Left ventricle myocardium inferior (tissue), 1 donor: ENCODE data around the gene ERMARD. TPM values are rescaled to one million over a fixed set of nuclear protein-coding genes. Genes with fewer than 3 reads are reported as not detected.

Experiments used
- DNase-seq: peaks from one replicate; pipeline ENCODE4 v3.0.0-alpha.2; 2020
- H3K27ac ChIP-seq: fragments of 200-600 bp; replicated peaks from 2 replicates; pipeline ENCODE4 v1.8.0; 2021
- H3K27me3 ChIP-seq: fragments of 200-600 bp; 2 replicates; pipeline ENCODE4 v1.8.0; 2021; ENCODE audit warnings: low read depth
- H3K36me3 ChIP-seq: fragments of 200-600 bp; 2 replicates; pipeline ENCODE4 v1.8.0; 2021
- H3K4me1 ChIP-seq: fragments of 200-600 bp; 2 replicates; pipeline ENCODE4 v1.8.0; 2021
- H3K4me3 ChIP-seq: fragments of 200-600 bp; 2 replicates; pipeline ENCODE4 v1.8.0; 2021; ENCODE audit warnings: mild to moderate bottlenecking, moderate library complexity
- H3K9me3 ChIP-seq: fragments of 200-600 bp; replicated peaks from 2 replicates; pipeline ENCODE4 v1.8.0; 2021
- intact Hi-C: fragments of 100-400 bp; cut with micrococcal nuclease; formaldehyde crosslinking; loops from one replicate; pipeline ENCODE4 v1.11.0; 2022
- total RNA-seq: library from RNA; stranded (reverse); fragmentation: NEBNext Ultra II Directional; extraction: Animal tissue kit (Norgen Biotek cat#: 25700); gene quantifications from one replicate; pipeline ENCODE4 v1.2.1, GENCODE V29; 2021
- TF ChIP-seq, protein P1 (sequence below): fragments of 200-600 bp; IDR thresholded peaks from 2 replicates; pipeline ENCODE4 v1.8.0; 2021; ENCODE audit warnings: antibody characterized with exemption, mild to moderate bottlenecking, borderline replicate concordance
- donor health status: DM: no; HTN: yes; CAD: no; lungs with severe emphysema.

Gene ERMARD
- total RNA-seq, 1 donor from 2014 or later, result 9.3 TPM

DNA sequence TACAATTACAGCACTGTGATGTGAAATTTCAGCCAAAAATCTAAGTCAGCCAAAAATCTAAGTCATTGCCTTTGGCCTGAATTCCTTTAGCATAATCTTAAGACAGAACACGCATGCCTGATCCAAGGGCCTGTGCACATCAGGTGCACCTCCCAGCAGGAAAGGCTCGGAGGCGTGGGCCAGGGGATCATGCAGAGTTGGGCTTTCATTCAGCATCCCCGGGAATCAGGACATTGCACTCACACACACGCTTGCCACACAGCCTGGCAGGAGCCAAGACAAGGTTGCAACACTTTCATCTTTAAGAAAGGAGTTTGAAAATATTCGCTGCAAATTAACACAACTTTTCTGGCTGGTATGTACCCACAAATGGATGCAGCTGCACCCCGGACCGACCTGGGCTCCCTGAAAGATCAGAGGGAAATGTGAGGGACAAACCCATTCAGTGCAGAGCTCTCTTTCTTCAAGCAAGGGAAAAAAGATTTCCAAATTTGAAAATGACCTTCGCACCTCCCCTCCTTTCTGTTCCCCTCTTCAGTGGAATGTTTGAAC, 48.8 kb downstream of the ERMARD start:
- H3K27me3 ChIP-seq, result peaks cover 70% of the 10 kb centered on the region
- no peak overlapping the region for H3K4me3 ChIP-seq
- no peaks in the 10 kb centered on the region for H3K36me3 ChIP-seq
- TF ChIP-seq, protein P1, sequence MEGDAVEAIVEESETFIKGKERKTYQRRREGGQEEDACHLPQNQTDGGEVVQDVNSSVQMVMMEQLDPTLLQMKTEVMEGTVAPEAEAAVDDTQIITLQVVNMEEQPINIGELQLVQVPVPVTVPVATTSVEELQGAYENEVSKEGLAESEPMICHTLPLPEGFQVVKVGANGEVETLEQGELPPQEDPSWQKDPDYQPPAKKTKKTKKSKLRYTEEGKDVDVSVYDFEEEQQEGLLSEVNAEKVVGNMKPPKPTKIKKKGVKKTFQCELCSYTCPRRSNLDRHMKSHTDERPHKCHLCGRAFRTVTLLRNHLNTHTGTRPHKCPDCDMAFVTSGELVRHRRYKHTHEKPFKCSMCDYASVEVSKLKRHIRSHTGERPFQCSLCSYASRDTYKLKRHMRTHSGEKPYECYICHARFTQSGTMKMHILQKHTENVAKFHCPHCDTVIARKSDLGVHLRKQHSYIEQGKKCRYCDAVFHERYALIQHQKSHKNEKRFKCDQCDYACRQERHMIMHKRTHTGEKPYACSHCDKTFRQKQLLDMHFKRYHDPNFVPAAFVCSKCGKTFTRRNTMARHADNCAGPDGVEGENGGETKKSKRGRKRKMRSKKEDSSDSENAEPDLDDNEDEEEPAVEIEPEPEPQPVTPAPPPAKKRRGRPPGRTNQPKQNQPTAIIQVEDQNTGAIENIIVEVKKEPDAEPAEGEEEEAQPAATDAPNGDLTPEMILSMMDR, result no peak
- H3K27ac ChIP-seq, result no peak overlapping the region
- DNase-seq, result no peak
- intact Hi-C loops, result no loop called here
- H3K9me3 ChIP-seq, result no peaks in the 10 kb centered on the region
- no peaks in the 10 kb centered on the region for H3K4me1 ChIP-seq

DNA sequence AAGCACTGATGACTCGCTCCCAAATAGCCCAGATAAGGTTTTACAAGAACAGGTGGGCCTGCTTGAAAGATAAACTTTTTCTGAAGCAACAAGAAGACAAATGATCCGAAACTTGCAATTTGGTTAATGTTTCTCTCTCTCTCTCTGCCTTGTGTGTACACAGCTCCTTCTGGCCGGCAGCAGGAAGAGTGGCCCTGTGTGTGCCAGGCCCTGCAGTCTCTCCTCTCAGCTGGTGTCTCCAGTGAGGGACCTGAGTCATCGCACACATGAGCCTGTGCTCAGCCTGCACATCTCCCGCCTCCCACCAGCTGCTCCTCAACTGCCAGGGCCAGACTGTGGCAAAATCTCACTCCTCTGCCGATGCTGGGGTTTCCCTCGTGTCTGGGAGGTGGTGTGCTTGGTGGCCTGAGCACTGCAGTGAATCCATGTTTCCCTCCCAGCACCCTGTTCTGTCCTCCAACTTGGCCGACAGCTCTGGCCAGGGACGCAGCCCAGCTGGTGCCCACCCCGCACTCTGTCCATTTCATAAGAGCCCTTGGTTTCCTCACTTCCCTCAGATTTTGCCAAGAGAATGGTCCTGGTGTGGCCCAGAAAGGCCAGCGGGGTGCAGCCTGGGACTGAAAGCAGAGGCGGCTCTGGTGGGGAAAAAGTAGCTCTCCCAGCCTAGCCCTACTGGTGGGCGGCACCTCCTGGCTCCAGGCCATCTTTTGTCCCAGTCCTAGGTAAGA, 49.4 kb downstream of the ERMARD start:
- intact Hi-C loops, result no loop called here
- DNase-seq, result no peak
- Histone ChIP-seq H3K27me3 (peaks cover 74% of the 10 kb centered on the region), H3K27ac (no peak overlapping the region), H3K9me3 (no peaks in the 10 kb centered on the region), H3K36me3 (no peaks in the 10 kb centered on the region), H3K4me3 (no peak overlapping the region), H3K4me1 (no peaks in the 10 kb centered on the region)
- TF ChIP-seq, protein P1, result no peak

DNA sequence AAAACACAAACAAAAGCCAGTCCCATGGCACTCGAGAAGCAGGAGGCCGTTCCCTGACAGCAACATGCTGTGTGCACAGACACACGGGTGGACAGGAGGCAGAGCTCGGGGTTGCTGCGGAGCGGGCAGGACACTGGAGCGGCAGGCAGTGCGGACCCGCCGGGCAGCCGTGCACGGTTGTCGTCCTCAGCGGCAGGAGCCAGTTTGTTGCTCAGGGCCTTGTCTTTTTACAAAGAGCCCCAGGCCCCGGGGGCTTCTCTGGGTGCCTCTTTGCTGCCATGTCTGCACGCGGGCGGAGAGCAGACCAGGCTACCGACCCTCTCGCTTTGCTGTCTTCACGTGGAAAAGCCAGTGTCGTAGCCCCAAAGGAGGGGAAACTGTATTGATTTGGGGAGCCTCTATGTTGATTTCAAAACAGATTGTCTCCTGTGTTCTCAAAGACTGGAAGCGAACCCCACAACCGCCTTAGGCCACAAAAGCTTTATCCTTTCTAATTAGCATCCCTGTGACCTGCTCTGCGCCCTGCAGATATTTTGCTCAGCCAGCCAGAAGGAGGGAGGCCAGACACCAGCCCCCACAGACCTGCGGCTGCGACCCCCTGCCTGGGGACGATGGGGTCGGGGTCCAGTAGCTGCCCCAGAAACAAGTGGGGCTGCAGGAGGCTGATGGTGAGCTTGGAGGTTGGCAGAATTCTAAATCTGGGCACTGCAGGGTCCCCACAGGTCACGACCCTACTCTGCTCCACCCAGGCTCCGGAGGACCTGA, 50.2 kb downstream of the ERMARD start:
- no peak for DNase-seq
- TF ChIP-seq, protein P1, result no peak
- no peaks in the 10 kb centered on the region for H3K9me3 ChIP-seq
- no peaks in the 10 kb centered on the region for H3K4me1 ChIP-seq
- intact Hi-C loops, result no loop called here
- no peak overlapping the region for H3K4me3 ChIP-seq
- H3K36me3 ChIP-seq, result no peaks in the 10 kb centered on the region
- H3K27me3 ChIP-seq, result peaks cover 81% of the 10 kb centered on the region
- no peak overlapping the region for H3K27ac ChIP-seq

DNA sequence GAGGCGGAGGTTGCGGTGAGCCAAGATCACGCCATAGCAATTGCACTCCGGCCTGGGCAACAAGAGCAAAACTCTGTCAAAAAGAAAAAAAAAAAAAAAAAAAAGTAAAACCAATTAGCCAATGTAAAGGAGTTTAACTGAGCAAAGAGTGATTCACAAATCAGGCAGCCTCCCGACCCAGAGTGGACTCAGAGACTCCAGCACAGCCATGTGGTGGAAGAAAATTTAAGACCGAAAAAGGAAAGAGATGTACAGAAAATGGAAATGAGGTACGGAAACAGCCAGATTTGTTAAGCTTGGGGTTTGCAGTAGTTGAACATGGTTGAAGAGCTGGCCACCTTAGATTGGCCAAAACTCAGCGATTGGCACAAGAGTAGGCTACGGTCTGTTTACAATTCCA, 51.4 kb downstream of the ERMARD start:
- no peaks in the 10 kb centered on the region for H3K36me3 ChIP-seq
- no peaks in the 10 kb centered on the region for H3K9me3 ChIP-seq
- no peak overlapping the region for H3K27ac ChIP-seq
- H3K4me1 ChIP-seq, result no peaks in the 10 kb centered on the region
- no peak overlapping the region for H3K4me3 ChIP-seq
- H3K27me3 ChIP-seq, result peaks cover 91% of the 10 kb centered on the region
- DNase-seq, result no peak
- TF ChIP-seq, protein P1, result no peak
- intact Hi-C loops, result no loop called here

DNA sequence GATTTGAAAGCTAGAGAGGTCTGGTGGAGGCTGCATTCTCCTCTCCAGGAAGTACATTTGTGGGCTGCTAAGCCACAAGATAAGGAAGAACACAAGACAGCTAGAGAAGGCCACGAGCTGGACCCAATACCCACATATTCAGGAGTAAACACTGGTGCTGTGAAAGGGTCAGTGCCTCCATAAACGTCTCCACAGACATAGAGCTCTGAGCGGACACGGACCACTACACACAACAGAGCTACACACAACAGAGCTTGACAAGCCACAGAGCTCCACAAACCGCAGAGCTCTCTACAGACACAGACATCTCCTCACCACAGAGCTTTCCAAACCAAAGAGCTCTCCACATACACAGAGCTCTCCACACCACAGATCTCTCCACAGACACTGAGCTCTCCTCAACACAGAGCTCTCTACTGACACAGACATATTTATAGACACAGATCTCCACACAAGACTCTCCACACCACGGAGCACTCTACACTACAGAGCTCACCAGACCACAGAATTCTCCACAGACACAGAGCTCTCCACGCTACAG, 51.9 kb downstream of the ERMARD start:
- peaks cover 88% of the 10 kb centered on the region for H3K27me3 ChIP-seq
- TF ChIP-seq, protein P1, result no peak
- H3K4me3 ChIP-seq, result no peak overlapping the region
- H3K36me3 ChIP-seq, result no peaks in the 10 kb centered on the region
- H3K9me3 ChIP-seq, result no peaks in the 10 kb centered on the region
- no peaks in the 10 kb centered on the region for H3K4me1 ChIP-seq
- no peak for DNase-seq
- intact Hi-C loops, result no loop called here
- H3K27ac ChIP-seq, result no peak overlapping the region
